GM12872 (cell line): ENCODE data around the gene LOX.

ENCODE experiments used
- CTCF ChIP-seq: IDR thresholded peaks from 3 replicates; pipeline ENCODE4 v1.5.1; 2011; ENCODE audit warnings: low read depth, mild to moderate bottlenecking, low read length, moderate library complexity; ENCODE audit not compliant: insufficient read depth

LOX gene

DNA sequence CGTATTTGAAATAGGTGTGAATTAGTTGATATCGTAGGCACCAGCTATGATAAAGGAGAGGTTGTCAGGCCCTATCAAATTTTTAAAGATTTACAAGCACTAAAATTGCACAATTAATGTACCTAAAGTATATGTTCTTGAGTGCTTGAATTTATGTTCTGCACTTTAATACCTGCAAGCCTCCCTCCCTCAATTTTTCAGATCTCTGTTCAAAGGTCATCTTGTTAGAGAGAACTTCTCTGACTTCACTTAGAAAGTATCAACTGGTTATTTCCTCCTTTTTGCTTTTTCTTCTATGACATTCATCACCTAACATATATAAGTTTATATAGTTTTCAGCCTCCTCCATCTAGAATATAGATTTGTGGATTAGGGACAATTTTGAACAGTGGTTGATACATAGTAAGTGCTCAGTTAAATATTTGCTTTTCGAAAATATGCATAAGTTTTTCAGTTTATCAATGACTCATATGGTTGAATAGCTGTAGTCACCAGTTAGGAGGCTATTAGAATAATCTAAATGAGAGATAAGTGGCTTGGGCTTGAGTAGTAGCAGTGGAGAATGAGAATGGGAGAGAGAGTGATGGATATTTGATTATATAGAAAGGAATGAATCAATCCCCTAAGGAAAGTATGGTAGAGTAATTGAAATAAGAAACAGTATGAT is 37.3 kb downstream of the LOX start:
- no peak for TF ChIP-seq CTCF

DNA sequence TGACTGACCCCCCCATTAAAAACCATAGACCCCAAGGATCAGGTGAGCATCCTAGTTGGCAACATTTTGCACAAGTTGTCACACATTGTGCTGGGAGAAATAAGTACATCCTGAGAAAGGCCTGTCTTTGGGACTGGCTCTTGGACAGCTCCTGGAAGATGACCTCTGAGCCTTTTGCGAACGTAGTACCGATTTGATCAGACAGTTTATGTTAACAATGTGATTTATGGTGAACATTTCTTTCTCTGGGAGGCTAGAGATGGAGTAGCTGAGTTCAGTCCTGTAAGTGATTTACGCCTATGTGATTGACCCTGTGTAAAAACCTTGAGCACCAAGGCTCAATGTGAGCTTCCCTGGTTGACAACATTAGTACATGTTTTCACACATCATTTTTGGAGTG is 41.7 kb downstream of the LOX start:
- no peak for TF ChIP-seq CTCF

DNA sequence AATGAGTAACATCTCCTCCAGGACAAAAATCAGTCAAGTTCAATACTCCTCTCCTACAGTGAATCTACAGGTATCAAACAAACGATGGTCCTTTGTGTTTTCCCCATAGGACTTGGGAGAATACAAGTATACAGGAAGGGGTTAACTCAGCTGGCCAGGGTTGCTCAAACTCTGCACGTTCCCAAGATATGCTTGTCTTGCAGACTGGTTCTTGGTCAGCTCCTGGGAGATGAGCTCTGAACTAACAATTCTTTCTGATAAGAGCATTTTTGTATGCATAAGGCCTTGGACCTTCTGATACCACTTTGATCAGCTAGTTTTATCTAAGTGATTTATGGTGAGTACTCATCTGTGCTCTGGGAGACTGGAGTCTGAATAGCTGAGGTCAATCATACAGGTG is 42.1 kb downstream of the LOX start:
- no peak for TF ChIP-seq CTCF

GRCh38 chr5:122031836-122032235 is 46.2 kb downstream of the LOX start:
- TF ChIP-seq CTCF, result no peak

DNA sequence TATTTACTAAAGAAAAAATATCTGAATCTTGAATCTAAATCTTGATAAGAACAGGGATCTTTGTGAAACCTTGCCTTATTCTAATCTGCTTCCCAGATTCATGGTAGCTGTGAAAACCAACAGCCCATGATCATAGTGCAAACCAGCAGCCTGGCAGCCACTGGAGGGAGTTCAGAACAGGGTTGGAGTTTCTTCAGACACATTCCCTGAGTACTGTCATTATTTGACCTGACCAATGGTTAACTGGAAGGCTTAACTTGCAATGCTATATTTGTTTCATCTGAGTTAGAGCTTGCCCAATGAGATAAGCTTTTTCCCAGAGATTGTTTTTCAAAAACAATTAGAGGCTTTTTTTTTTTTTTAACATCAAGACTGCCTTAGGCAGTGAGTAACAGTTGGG is 47.8 kb downstream of the LOX start:
- no peak for TF ChIP-seq CTCF

DNA sequence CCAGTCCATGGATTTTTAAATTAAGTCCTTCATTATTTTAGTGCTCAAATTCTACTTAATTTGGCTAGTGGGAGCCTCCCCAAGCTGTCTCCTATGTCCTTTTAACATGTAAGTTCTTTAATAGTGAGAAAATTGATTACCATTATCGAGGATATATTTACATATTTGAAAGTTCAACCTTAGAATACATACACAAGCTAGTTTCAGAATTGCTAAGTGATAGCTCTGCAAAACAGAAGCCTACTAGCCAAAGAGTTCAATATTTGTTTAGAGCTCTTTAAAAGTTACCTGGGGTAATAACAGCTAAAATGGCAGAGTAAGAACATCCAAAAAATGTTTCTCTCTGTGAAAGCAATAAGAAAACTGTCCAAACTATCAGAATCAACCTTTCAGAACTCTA is 48.2 kb downstream of the LOX start:
- no peak for TF ChIP-seq CTCF

DNA sequence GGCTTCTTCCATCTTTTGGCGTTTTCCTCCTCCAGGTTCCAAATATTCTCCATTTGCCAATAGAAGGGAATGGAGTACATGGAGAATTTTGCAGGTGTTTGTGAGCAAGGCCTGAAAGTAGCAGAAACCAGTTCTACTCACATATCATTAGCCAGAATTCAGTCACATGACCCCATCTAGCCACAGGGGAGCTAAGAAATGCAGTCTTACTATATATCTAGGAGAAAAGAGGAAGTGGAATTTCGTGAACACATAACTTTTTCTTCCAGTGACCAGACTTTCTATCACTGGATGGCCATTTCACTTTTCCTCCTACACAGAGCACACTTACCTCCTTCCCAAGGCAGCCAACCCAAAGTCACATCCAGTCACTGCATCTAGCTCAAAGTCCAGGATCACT is 55.1 kb downstream of the LOX start:
- no peak for TF ChIP-seq CTCF
